ACHN (cell line): Measurements from ENCODE around the gene ARHGAP33.

ENCODE experiments used
- DNase-seq: peaks from one replicate; pipeline ENCODE4 v3.0.0-alpha.2; 2015
- in situ Hi-C: cut with HindIII; loops from 2 replicates; pipeline ENCODE4 v1.10.0; 2017; ENCODE audit warnings: low sequenced_read_pairs, low pct_ligation_motif_present, low pct_unique_long_range_greater_than_20kb

The ARHGAP33 gene

GRCh38 chr19:35773020-35773806 lies 2.2 kb upstream of the ARHGAP33 start:
- in situ Hi-C loops: no loop called here
- peak; percentile 79 for DNase-seq

- DNase-seq: no peak
- in situ Hi-C loops: no loop called here
These were observed 904 bp upstream of the ARHGAP33 start for GRCh38 chr19:35774274-35775045.

GRCh38 chr19:35775046-35775297 lies 392 bp upstream of the ARHGAP33 start:
- DNase-seq: no peak
- in situ Hi-C loops: no loop called here

GRCh38 chr19:35776102-35776788 lies 881 bp downstream of the ARHGAP33 start:
- in situ Hi-C loops: no loop called here
- DNase-seq: no peak

DNA sequence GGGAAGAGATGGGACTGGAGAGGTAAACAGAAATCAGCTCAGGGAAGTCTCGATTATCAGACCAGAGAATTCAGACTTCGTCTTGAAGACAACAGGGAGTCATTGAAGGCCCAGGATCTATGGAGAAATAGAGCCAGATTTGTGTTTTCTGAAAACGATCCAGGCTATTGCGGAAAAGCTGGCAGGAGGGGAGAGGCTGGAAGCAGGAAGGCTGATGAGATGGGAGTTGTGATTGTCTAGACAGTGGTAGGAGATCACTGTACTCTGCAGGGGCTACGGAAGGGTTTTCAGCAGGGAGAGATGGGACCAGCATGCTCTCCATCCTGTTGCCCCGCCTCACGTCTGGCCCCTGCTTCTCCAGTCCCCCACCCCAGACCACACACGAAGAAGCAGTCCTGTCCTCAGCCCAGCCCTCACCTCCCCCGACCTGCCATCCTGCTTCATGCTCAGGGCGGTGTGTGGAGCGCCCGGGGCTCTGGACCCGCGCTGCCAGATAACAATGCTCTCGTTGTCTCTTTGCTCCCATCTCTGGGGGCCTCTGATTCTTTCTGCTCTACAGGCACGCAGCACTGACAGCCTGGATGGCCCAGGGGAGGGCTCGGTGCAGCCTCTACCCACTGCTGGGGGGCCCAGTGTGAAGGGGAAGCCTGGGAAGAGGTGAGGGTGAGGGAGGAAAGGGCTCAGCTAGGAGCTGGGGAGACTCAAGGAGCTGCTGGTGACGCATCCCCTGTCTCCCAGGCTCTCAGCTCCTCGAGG lies 1.9 kb downstream of the ARHGAP33 start:
- DNase-seq: no peak
- in situ Hi-C loops: no loop called here

GRCh38 chr19:35777961-35778360 lies 2.6 kb downstream of the ARHGAP33 start:
- DNase-seq: no peak
- in situ Hi-C loops: no loop called here

DNA sequence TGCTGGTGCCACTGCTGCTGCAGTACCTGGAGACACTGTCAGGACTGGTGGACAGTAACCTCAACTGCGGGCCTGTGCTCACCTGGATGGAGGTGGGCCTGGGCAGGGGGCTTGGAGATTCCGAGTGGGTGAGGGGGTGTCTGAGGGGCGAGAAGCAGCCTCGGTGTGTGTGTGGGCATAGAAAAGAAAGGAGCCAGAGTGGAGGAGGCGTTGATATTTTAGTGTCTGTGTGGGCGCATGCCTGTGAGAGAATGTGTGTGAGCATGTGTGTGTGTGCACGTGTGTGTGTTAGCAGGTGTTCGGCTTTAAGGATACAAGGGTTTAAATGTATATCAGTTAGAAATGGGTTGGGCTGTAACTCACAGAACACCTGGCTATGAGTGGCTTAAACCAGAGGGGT lies 3.7 kb downstream of the ARHGAP33 start:
- in situ Hi-C loops: no loop called here
- DNase-seq: no peak

DNA sequence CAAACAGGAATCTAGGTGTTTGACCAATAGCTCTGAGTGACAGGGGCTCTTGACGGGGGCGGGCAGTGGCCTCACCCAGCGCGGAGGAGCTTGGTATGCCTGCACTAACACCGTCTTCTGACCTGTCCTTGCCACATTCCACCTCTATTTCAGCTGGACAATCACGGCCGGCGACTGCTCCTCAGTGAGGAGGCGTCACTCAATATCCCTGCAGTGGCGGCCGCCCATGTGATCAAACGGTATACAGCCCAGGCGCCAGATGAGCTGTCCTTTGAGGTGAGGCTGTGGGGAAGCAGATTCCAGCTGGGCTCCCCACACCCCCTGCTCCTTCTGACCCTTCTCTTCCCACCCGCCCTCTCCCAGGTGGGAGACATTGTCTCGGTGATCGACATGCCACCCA lies 4.7 kb downstream of the ARHGAP33 start:
- no peak for DNase-seq
- in situ Hi-C loops: no loop called here

- in situ Hi-C loops: no loop called here
- DNase-seq: no peak
These were observed 5.4 kb downstream of the ARHGAP33 start for GRCh38 chr19:35780717-35781116.

DNA sequence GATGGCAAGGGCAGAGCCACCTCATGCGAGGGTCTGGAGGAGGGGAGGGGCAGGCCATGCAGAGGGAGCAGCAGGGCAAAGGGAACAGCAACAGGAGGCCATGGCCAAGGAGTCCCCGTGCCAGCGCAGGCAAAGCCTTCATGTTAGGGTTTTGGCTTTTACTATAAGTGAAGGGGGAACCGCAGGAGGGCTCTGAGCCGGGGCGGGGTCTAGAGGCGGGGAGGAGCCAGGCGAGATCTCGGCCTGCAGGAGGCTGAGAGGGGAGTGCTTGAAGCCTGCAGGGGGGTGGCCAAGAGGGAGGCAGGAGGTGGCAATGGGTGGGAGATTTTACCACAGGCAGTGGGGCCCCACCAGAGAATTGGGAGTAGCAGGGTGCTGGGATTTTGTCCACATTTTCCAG lies 6.3 kb downstream of the ARHGAP33 start:
- no peak for DNase-seq
- in situ Hi-C loops: no loop called here

DNA sequence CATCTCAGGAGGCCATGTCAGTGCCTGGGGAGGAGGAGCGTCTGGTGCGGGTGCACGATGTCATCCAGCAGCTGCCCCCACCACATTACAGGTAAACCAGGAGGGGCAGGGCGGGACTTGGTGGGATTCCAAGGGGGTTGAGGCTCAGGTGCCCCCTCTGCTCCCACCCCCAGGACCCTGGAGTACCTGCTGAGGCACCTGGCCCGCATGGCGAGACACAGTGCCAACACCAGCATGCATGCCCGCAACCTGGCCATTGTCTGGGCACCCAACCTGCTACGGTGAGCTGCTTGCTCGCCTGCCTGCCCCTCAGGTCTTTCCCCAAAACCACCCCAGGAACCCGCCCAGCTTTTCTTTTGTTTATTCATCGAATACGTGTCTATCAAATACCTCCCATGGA lies 7.2 kb downstream of the ARHGAP33 start:
- in situ Hi-C loops: no loop called here

GRCh38 chr19:35783469-35784434 lies 8.4 kb downstream of the ARHGAP33 start:
- no peak for DNase-seq
- in situ Hi-C loops: no loop called here

More for the DNA sequence above, 7.2 kb downstream of the ARHGAP33 start:
- DNase-seq: no peak

- in situ Hi-C loops: no loop called here
- no peak for DNase-seq
These were observed 9.4 kb downstream of the ARHGAP33 start for GRCh38 chr19:35784503-35785338.

DNA sequence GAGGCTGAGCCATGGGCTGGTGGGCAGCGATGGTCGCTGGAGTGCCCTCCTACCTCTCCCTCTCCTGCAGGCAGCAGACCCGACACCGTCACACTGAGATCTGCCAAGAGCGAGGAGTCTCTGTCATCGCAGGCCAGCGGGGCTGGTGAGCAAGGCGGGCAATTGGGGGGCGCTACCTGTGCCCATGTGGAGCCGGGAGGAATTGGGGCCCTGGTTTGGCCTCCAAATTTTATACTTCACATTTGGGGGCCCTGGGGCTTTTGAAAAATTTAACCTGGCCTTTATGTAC lies 9.9 kb downstream of the ARHGAP33 start:
- no peak for DNase-seq
- in situ Hi-C loops: no loop called here

DNA sequence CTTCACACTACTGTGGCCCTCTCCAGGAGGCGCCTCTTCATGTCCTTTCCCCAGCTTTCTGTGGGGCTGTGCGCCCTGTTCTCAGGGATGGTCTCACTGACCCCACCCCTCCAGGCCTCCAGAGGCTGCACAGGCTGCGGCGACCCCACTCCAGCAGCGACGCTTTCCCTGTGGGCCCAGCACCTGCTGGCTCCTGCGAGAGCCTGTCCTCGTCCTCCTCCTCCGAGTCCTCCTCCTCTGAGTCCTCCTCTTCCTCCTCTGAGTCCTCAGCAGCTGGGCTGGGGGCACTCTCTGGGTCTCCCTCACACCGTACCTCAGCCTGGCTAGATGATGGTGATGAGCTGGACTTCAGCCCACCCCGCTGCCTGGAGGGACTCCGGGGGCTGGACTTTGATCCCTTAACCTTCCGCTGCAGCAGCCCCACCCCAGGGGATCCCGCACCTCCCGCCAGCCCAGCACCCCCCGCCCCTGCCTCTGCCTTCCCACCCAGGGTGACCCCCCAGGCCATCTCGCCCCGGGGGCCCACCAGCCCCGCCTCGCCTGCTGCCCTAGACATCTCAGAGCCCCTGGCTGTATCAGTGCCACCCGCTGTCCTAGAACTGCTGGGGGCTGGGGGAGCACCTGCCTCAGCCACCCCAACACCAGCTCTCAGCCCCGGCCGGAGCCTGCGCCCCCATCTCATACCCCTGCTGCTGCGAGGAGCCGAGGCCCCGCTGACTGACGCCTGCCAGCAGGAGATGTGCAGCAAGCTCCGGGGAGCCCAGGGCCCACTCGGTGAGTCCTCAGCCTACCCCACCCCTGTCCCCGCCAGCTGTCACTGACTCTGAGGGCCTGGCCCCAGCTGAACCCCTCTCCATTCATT lies 11.2 kb downstream of the ARHGAP33 start:
- no peak for DNase-seq
- in situ Hi-C loops: no loop called here

DNA sequence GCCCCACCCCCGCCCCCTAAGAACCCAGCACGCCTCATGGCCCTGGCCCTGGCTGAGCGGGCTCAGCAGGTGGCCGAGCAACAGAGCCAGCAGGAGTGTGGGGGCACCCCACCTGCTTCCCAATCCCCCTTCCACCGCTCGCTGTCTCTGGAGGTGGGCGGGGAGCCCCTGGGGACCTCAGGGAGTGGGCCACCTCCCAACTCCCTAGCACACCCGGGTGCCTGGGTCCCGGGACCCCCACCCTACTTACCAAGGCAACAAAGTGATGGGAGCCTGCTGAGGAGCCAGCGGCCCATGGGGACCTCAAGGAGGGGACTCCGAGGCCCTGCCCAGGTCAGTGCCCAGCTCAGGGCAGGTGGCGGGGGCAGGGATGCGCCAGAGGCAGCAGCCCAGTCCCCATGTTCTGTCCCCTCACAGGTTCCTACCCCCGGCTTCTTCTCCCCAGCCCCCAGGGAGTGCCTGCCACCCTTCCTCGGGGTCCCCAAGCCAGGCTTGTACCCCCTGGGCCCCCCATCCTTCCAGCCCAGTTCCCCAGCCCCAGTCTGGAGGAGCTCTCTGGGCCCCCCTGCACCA lies 11.9 kb downstream of the ARHGAP33 start:
- no peak for DNase-seq
- in situ Hi-C loops: no loop called here
